Stomach (tissue), 9 donors: ENCODE data around the gene KLHL10. TPM values are rescaled to one million over a fixed set of nuclear protein-coding genes. Genes with fewer than 3 reads are reported as not detected.

Experiments
- DNase-seq, 2 donors: peaks; one replicate each; pipeline versions ENCODE4 v3.0.0 to v3.0.0-alpha.2; 2013 to 2019
- H3K27ac ChIP-seq, 5 donors: fragments of 200-600 bp in 4 of 5; sonication (generic) in 4 of 5; one replicate each; pipeline ENCODE4 v1.5.1; 2013 to 2019; ENCODE audit warnings: mild to moderate bottlenecking in 1 of 5, moderate library complexity in 1 of 5
- H3K27me3 ChIP-seq, 3 donors: fragments of 200-600 bp; sonication (generic); one replicate each; pipeline ENCODE4 v1.5.1; 2017 to 2019; ENCODE audit warnings: mixed run types in 1 of 3
- H3K36me3 ChIP-seq, 4 donors: fragments of 200-600 bp; sonication (generic); 1 replicate in 3 of 4; 2 replicates in 1 of 4; pipeline ENCODE4 v1.5.1; 2016 to 2019
- H3K4me1 ChIP-seq, 4 donors: fragments of 200-600 bp; sonication (generic); one replicate each; pipeline ENCODE4 v1.5.1; 2016 to 2019
- H3K4me3 ChIP-seq, 4 donors: fragments of 200-600 bp; sonication (generic) in 3 of 4; one replicate each; pipeline ENCODE4 v1.5.1; 2016 to 2019; ENCODE audit warnings: mild to moderate bottlenecking in 1 of 4
- H3K9me3 ChIP-seq, 4 donors: fragments of 200-600 bp; sonication (generic); one replicate each; pipeline ENCODE4 v1.5.1; 2016 to 2019
- CTCF ChIP-seq, 7 experiments: fragments of 450-650 bp in 4 of 7; fragments of 200-600 bp in 3 of 7; sonication (generic) in 3 of 7; IDR thresholded peaks; one replicate each; pipeline ENCODE4 v1.5.1; 2016 to 2019; ENCODE audit warnings: antibody characterized with exemption in 7 of 7, control low read depth in 2 of 7, mild to moderate bottlenecking in 1 of 7
- EP300 ChIP-seq: sonication (generic); formaldehyde crosslinking; IDR thresholded peaks from one replicate; pipeline ENCODE4 v1.6.1; 2017; ENCODE audit warnings: antibody characterized with exemption
- POLR2A ChIP-seq, 4 donors: fragments of 450-650 bp; IDR thresholded peaks; one replicate each; pipeline ENCODE4 v1.6.1; 2016; ENCODE audit warnings: antibody characterized with exemption in 4 of 4, control low read depth in 2 of 4, mild to moderate bottlenecking in 1 of 4, moderate library complexity in 1 of 4
- POLR2AphosphoS5 ChIP-seq, 3 donors: sonication (generic); formaldehyde crosslinking; IDR thresholded peaks; one replicate each; pipeline ENCODE4 v1.6.1; 2016; ENCODE audit warnings: antibody characterized with exemption in 3 of 3
- WGBS, 5 donors: extraction: QIAGEN DNeasy Blood & Tissue Kit in 3 of 5; methylation state at CpG; one replicate each; pipeline versions ENCODE4 v1.1.5 to v1.1.7; 2013 to 2018; 5-methylcytosine and 5-hydroxymethylcytosine counted together
- intact Hi-C: fragments of 100-400 bp; cut with DNase I; formaldehyde crosslinking; loops from one replicate; pipeline ENCODE4 v1.15.1; 2023; ENCODE audit warnings: low total_unique reads
- polyA plus RNA-seq, 3 donors: library from polyadenylated mRNA; stranded (reverse); fragments of 200-250 nt; gene quantifications; one replicate each; pipeline ENCODE4 v1.2.3, GENCODE V29; 2013
- total RNA-seq, 5 donors: library from RNA; depleted of rRNA; stranded (reverse); fragments of >200 nt; gene quantifications; one replicate each; pipeline versions ENCODE4 v1.1.0 to v1.2.3, GENCODE V29; 2014 to 2016
- donor health status: healthy with polysubstance abuse.
- donor health status: Bipolar disorder and iron deficiency.
- donor health status: healthy.

KLHL10 gene
- total and polyA plus RNA-seq, 8 donors, result 0.23 to 1.1 TPM; not detected in 6

DNA sequence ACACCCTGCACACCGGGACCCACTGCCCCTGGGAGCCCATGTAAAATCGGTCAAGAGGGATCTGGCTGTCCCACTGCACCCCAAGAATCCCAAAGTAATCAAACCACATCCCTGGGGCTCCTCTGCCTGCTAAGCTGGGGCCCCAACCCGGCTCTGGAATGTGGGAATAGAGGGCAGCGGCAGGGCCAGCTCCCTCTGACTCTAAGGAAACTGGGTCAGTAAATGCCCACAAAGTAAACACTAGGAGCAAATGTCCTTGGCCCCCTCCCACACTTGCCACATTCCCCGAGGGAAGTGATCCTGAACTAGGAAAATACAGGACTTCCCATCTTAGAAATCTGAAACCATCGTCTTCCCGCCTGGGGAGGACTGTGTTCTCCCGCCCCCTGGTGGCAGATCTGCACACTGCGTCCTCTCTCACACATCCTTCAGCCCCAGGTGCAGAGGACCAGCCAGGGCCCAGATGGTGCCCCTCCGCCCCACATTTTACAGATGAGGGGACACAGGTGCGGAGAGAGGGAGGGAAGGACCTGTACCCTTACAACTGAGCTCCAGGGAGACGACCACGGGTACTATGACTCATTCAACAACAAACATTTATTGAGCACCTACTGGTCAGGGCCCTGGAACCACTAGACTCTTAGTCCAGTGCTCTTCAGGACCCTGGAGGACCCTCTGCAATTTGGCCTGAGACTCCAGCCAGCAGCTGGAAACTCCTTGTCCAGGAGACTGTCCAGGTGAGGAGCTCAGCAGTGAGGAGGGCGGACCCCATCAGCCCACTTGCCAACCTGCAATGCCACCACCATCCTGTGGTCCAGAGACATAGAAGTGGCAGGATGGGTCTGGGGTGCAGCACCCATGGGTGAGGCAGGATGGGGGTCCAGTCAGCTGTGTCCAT, 36.0 kb upstream of the KLHL10 start:
- H3K27me3 ChIP-seq, result no peaks in the 10 kb centered on the region
- H3K27ac ChIP-seq, result peak overlapping the region in 4 of 5 donors; percentile 23 to 72 (median 40)
- peak; percentile 89 to 93 for DNase-seq
- TF ChIP-seq EP300 (no peak), POLR2AphosphoS5 (IDR thresholded peaks at IDR 0.05) (peak in 1 of 3 donors; percentile 69), CTCF (IDR thresholded peaks at IDR 0.05) (peak in 6 of 7 experiments; percentile 59 to 98 (median 96))
- peak overlapping the region in 1 of 4 donors; percentile 14 for H3K4me3 ChIP-seq
- peaks cover 0 to 20% (median 7%) of the 10 kb centered on the region in 4 donors for H3K36me3 ChIP-seq
- no peaks in the 10 kb centered on the region for H3K9me3 ChIP-seq
- peaks cover 8 to 19% (median 12%) of the 10 kb centered on the region in 4 donors for H3K4me1 ChIP-seq
- 8 to 11% (median 10%) methylated on average over 10 to 14 of the region's 14 CpGs for WGBS, 5 donors
- intact Hi-C loops, result loop anchor here (5.0 kb wide), 1 partner anchor 64 kb away; no protein-coding TSS in a partner anchor

DNA sequence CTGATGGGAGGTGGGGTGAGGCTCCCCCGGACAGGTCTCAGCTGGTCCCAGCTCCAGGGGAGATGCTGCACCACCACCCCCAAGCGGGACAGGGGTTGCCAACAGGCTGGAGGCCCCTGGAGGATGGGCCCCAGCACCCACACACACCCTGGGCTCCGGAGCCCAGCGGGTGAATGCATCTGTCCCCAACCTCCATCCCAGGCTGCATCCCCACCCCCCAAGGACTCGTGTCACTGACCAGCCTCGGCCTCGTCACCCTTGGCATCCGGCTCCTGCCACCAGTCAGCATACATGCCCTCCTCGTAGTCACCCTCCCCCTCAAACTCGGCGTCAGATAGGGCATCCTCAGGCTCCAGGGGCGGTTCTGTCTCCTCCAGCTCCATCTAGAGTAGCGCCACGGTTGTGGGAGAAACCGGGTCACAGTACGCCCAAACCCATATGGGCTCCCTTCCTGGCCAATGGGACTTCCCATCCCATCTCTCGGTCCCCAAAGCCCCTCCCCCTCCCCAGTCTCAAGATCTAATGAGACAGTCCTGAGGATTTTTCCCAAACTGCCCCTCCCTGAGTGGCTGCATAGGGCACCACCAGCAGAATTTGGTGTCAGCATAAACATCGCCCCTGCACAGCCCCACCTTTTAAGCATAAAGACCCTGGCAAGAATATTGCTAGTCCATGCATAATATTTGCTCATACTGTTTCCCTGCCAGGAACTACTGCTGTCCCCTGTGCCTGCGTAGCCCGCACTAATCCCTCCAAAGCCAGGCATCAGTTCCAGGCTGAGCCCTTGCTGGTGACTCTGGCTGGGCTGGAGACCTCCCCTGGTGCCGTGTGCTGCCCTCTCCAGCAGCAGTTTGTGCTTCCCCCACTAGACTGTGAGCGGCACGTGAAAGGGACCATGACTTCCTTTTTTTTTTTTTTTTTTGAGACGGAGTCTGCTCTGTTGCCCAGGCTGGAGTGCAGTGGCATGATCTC, 34.3 kb upstream of the KLHL10 start:
- 57 to 72% (median 68%) methylated on average over 22 to 24 of the region's 24 CpGs for WGBS, 5 donors
- intact Hi-C loops, result loop anchor here (5.0 kb wide), 1 partner anchor 66 kb away; no protein-coding TSS in a partner anchor
- Histone ChIP-seq H3K36me3 (peaks cover 0 to 32% (median 10%) of the 10 kb centered on the region in 4 donors), H3K27me3 (no peaks in the 10 kb centered on the region), H3K27ac (no peak overlapping the region), H3K9me3 (no peaks in the 10 kb centered on the region), H3K4me1 (peaks cover 8 to 19% (median 12%) of the 10 kb centered on the region in 4 donors), H3K4me3 (no peak overlapping the region)
- TF ChIP-seq POLR2A (IDR thresholded peaks at IDR 0.05), result no peak
- TF ChIP-seq CTCF (IDR thresholded peaks at IDR 0.05), result no peak
- TF ChIP-seq EP300, result no peak
- TF ChIP-seq POLR2AphosphoS5 (IDR thresholded peaks at IDR 0.05), result no peak
- no peak for DNase-seq

DNA sequence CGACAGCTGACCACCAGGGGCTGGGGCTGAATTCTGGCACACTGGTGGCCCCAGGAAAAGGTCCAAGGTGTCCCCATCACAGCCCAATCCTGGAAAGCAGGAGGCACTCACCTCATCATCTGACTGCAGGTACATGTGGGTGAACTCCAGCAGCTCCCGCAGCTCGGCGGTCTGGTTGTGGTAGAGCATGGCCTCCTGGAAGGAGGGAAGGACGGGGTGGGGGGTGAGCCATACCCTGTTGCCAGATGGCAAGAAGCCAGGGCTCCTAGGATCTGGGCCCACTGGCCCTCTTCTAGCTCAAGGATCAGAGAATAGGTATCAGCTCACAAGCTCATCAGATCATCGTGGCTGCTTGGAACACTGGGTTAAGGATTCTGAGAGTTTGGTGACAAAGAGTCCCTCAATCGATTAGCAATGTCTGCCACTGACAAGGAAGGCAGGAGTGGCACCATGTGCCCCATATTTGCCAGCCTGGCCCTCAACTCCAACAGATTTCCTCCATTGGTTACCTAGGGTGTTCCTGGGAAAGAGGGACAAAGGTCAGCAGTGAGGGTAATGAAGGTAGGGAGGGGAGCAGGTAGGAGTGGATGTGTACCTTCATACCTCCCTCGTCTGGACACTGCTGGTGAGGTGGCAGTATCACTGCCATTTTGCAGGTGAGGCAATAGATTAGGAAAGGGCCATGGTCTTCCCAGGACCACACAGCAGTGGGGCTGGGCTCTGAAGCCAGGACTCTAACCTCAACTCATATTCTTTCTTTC, 30.8 kb upstream of the KLHL10 start:
- H3K36me3 ChIP-seq, result peaks cover 0 to 34% (median 10%) of the 10 kb centered on the region in 4 donors
- intact Hi-C loops, result no loop called here
- peaks cover 0 to under 1% (median 0%) of the 10 kb centered on the region in 3 donors for H3K27me3 ChIP-seq
- peak in 1 of 3 donors; percentile 43 for TF ChIP-seq POLR2AphosphoS5 (IDR thresholded peaks at IDR 0.05)
- no peak for TF ChIP-seq EP300
- no peak overlapping the region for H3K4me3 ChIP-seq
- 71 to 84% (median 81%) methylated on average over 4 to 8 of the region's 8 CpGs for WGBS, 5 donors
- peaks cover 21 to 28% (median 24%) of the 10 kb centered on the region in 4 donors for H3K4me1 ChIP-seq
- H3K27ac ChIP-seq, result no peak overlapping the region
- no peaks in the 10 kb centered on the region for H3K9me3 ChIP-seq
- DNase-seq, result peak in 1 of 2 donors; percentile 55
